T-helper 2 cell (primary cell): ENCODE data around the gene RAB26.
"Not testable (repeated sequence)": the region's sequence is repeated elsewhere in the genome, so short reads cannot be mapped to it uniquely, and the experiment has no call there.

Experiments
- DNase-seq, 5 experiments: peaks; one replicate each; pipeline versions ENCODE4 v3.0.0 to v3.0.0-alpha.2; 2012 to 2022

The RAB26 gene

GRCh38 chr16:2199095-2199494 is 50.7 kb downstream of the RAB26 start:
- DNase-seq: no peak

- no peak for DNase-seq
Observed at GRCh38 chr16:2199621-2200139, 51.3 kb downstream of the RAB26 start.

- DNase-seq: no peak
Observed at GRCh38 chr16:2200313-2200712, 51.9 kb downstream of the RAB26 start.

GRCh38 chr16:2203119-2203688 is 54.8 kb downstream of the RAB26 start:
- not testable (repeated sequence) for DNase-seq
